HG03460 (cell line): ENCODE results near the gene RPL10L.

Experiments used
- ATAC-seq: cut with Tn5 transposase; IDR thresholded peaks from one replicate; pipeline ENCODE4 v1.9.1; 2021; ENCODE audit not compliant: unreplicated experiment

The RPL10L gene

GRCh38 chr14:46651526-46652144 is at the start of gene RPL10L:
TSS of gene RPL10L (minus strand) at chr14:46651781. CDS start at chr14:46651736, 45 bp downstream.
- no peak for ATAC-seq

- ATAC-seq, result no peak
Measured at GRCh38 chr14:46691819-46692218, 40.2 kb upstream of the RPL10L start.

DNA sequence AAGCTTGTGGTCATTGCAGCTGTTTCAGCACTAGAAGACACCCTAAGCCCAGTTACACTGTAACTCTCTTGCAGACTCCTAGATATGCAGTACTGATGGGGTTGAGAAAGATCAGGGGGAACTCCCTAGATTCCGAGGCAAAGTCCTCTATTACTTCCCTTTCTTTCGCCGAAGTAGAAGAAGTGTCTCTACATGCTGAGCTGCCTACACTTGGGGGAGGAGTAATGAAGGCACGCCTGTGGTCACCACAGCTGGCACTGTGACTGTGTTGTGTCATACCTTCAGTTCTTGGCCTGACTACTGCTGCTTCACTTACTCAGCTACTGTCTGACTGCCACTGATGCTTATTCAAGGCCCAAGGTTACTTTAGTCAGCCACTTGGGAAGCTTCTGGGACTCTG is 35.1 kb upstream of the RPL10L start:
- no peak for ATAC-seq

GRCh38 chr14:46672128-46672527 is 20.5 kb upstream of the RPL10L start:
- no peak for ATAC-seq

- no peak for ATAC-seq
Measured at GRCh38 chr14:46663382-46663781, 11.8 kb upstream of the RPL10L start.

- ATAC-seq, result no peak
Measured at GRCh38 chr14:46661728-46662127, 10.1 kb upstream of the RPL10L start.

GRCh38 chr14:46653031-46653755 is 1.6 kb upstream of the RPL10L start:
- no peak for ATAC-seq

DNA sequence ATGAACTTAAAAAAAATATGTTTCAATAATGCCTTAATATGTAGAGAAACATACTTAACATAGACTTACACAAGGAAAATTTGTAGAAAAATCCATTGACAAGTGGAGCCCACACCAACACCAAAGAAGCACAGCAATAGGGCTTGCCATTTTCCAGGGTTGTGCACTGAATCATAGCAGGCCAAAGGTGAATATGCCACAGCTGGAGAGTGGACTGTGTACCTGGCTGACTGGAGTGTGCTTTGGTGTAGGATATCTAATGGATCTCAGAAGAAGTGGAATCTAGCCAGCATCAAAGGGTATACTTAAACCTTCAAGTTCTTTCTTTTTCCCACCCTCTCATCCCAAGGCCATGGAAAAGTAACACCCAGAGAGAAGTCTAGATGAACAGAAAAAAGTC is 4.8 kb downstream of the RPL10L start:
- ATAC-seq, result no peak

DNA sequence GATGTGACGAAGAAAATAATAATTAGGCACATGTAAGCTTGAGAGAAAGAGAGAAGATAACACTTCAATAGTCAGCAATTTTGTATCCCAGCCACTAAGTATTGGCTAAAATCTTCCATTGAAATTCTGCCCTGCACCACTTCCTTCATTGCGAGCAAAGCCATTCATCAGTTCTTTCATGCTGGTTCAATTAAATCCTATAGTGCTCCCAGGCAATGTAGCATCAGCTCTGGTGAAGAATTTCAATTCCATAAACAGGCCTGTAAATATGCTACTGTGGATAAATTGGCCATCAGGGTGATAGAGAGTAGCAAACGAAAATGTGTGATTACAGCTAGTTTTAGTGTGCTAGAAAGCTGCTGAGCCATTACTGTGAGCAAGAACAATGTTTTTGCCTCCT is 24.7 kb downstream of the RPL10L start:
- no peak for ATAC-seq
